ENCODE data around the gene SLITRK4.

DNA sequence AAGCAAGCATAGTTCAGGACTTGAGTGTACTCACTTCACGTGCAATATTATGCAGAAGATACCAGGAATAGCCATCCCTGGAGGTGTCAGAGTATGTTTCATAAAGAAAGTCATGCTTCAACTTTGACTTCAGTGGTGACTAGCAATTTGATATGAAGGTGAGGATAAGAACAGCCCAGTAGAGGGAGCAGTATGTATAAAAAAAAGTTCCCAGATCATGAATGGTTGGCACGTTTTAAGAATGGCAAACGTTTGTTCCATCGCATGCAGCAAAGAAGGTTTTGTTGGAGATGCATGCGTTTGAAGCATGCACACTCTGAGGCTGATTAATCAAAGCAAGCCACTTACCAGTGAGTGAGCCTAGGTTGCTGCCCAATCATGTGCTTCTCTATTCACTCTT is 33.5 kb upstream of the SLITRK4 start:
- TF ChIP-seq, protein P1, sequence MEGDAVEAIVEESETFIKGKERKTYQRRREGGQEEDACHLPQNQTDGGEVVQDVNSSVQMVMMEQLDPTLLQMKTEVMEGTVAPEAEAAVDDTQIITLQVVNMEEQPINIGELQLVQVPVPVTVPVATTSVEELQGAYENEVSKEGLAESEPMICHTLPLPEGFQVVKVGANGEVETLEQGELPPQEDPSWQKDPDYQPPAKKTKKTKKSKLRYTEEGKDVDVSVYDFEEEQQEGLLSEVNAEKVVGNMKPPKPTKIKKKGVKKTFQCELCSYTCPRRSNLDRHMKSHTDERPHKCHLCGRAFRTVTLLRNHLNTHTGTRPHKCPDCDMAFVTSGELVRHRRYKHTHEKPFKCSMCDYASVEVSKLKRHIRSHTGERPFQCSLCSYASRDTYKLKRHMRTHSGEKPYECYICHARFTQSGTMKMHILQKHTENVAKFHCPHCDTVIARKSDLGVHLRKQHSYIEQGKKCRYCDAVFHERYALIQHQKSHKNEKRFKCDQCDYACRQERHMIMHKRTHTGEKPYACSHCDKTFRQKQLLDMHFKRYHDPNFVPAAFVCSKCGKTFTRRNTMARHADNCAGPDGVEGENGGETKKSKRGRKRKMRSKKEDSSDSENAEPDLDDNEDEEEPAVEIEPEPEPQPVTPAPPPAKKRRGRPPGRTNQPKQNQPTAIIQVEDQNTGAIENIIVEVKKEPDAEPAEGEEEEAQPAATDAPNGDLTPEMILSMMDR (IDR thresholded peaks at IDR 0.05 in 4 of 5, conservative IDR thresholded peaks at IDR 0.05 in 1 of 5): no peak
- no peak for TF ChIP-seq POLR2A (IDR thresholded peaks at IDR 0.05)

All from gastrocnemius medialis (tissue), 4 donors.